Measurements from ENCODE around the gene DMXL1.
A peak's percentile ranks its signal among the peaks of the same experiment; 100 is the strongest.

The DMXL1 gene

DNA sequence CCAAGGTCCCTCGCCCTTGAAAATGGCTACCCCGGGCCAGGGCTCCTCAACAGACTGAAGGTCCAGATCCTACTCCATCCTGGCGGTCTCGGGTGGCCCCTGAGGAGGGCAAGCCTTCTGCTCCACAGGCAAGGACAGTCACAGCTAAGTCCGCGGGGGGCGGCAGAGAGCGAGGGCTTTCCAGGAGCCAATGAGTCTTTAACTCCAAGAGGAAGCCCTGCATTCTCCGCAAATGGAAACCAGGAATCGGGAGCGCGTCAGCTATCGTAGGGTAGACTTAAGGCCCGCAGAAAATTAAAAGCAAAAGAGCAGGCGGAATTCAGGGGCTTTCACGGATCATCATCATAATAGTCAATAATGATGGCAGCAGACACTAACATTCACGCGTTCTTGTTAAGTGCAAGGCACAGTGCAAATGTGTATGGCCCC is 197.1 kb downstream of the DMXL1 start:
- TF ChIP-seq POLR2A (IDR thresholded peaks at IDR 0.05; ENCODE audit: extremely low read depth, insufficient read length): no peak
- TF ChIP-seq MYC (IDR thresholded peaks at IDR 0.05; ENCODE audit: low read depth, low read length): no peak
- TF ChIP-seq, protein P1, sequence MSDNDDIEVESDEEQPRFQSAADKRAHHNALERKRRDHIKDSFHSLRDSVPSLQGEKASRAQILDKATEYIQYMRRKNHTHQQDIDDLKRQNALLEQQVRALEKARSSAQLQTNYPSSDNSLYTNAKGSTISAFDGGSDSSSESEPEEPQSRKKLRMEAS (IDR thresholded peaks at IDR 0.05; ENCODE audit: low read depth, low read length): 0 out of 2 replicates have a peak, but pooled peaks have one; percentile 2
- TF ChIP-seq, protein P2, sequence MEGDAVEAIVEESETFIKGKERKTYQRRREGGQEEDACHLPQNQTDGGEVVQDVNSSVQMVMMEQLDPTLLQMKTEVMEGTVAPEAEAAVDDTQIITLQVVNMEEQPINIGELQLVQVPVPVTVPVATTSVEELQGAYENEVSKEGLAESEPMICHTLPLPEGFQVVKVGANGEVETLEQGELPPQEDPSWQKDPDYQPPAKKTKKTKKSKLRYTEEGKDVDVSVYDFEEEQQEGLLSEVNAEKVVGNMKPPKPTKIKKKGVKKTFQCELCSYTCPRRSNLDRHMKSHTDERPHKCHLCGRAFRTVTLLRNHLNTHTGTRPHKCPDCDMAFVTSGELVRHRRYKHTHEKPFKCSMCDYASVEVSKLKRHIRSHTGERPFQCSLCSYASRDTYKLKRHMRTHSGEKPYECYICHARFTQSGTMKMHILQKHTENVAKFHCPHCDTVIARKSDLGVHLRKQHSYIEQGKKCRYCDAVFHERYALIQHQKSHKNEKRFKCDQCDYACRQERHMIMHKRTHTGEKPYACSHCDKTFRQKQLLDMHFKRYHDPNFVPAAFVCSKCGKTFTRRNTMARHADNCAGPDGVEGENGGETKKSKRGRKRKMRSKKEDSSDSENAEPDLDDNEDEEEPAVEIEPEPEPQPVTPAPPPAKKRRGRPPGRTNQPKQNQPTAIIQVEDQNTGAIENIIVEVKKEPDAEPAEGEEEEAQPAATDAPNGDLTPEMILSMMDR (IDR thresholded peaks at IDR 0.05; ENCODE audit: low read depth, low read length): peak; percentile 40
- peak overlapping the region; percentile 79 for H3K4me3 ChIP-seq (ENCODE audit: low read depth, low read length)
- DNase-seq (ENCODE audit: low read depth): peak; percentile 94

DNA sequence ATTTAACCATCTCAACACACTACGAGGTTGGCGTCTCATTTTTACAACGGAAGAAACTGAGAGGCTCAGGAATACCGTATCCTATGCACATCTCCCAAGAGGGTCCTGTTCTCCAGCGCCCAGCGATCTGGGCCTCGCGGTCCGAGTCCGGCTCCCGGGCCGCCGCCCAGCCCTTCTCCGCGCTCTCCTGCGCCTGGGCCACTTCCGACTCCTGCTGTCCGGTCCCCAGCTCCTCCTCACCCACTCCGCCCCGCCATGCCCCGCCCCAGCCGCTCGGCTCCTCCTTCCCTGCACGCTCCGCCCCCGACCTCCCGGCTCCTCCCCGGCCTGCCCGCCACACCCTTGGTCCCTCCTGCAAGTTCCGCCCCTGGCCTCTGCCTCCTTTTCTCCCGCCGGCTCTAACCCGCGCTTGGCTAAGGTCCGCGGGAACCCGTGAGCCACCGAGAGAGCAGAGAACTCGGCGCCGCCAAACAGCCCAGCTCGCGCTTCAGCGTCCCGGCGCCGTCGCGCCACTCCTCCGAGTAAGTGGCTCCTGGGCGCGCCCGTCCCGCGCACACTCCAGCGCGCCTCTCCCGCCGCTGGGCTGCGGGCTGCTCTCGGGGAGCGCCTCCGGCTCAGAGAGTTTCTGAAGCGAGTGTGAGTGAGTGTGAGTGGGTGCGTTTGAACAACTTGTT is 197.6 kb downstream of the DMXL1 start:
- TF ChIP-seq MYC (IDR thresholded peaks at IDR 0.05; ENCODE audit: low read depth, low read length) (peak; percentile 56; the same call in 1 of the 2 replicates), POLR2A (IDR thresholded peaks at IDR 0.05; ENCODE audit: extremely low read depth, insufficient read length) (peak; percentile 89)
- TF ChIP-seq, protein P1 (IDR thresholded peaks at IDR 0.05; ENCODE audit: low read depth, low read length): no peak
- TF ChIP-seq, protein P2 (IDR thresholded peaks at IDR 0.05; ENCODE audit: low read depth, low read length): no peak
- peak; percentile 97 for DNase-seq (ENCODE audit: low read depth)
- peak overlapping the region; percentile 99 for H3K4me3 ChIP-seq (ENCODE audit: low read depth, low read length)

DNA sequence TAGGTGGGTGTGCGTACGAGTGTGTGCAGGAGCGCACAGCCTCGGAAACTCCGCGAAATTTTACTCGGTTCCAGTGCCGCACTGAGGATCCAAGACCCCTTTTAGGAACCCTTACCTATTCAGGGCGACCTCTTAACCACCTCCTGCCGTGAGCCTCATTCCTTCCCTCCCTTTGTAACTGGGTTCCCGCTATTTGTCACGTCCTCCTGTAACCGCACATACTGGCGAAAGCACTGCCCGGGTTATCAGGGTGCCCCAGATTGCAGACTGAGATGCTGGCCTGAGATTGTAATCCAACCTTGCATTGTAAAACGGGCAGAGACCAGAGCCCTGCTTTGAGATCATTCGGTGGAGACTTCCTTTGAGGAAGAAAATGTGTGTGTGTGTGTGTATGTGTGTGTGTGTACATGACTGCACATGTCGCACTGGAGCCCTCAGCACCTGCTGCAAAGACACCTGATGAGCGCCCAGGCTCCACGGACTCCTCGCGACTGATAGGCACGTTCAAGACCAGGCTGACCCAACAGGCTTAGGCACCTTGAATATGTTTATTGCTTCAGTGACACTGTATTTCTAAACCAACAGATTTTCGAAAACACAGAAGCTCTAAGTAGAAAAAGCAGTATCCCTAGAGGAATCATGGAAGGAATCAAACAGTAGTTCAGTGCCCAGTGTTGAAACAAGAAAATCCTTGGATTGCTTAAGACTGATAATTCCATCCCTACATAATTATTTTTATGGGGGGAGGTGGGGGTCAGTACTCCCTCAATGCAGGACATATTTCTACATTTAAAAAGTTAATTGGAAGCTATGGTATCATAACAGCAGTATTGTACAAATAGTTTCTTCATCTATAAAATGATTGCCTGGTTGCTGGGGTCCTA is 198.4 kb downstream of the DMXL1 start:
- DNase-seq (ENCODE audit: low read depth): peak; percentile 68
- peak overlapping the region; percentile 99 for H3K4me3 ChIP-seq (ENCODE audit: low read depth, low read length)
- TF ChIP-seq, protein P2 (IDR thresholded peaks at IDR 0.05; ENCODE audit: low read depth, low read length): no peak
- TF ChIP-seq, protein P1 (IDR thresholded peaks at IDR 0.05; ENCODE audit: low read depth, low read length): peak; percentile 51
- TF ChIP-seq POLR2A (IDR thresholded peaks at IDR 0.05; ENCODE audit: extremely low read depth, insufficient read length): peak; percentile 20

DNA sequence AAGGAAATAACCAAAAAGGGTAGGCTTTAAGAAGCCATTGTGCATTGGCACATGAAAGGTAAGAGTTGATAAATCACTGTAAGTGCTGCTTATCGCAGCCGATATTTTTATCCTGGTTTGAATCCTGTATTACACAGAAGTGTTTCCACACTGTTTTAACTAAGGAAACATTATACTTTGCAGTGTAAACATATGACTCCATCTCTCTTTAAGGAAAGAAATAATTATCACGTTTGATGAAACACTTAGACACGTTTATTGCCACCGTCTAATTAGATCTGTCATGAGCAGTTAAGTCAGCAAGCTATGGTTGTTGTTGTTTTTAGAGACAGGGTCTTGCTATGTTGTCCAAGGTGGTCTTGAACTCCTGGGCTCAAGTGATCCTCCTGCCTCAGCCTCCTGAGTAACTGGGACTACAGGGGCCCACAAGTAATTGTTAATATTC is 199.3 kb downstream of the DMXL1 start:
- TF ChIP-seq POLR2A (IDR thresholded peaks at IDR 0.05; ENCODE audit: extremely low read depth, insufficient read length) (peak; percentile 9), MYC (IDR thresholded peaks at IDR 0.05; ENCODE audit: low read depth, low read length) (no peak)
- peak overlapping the region; percentile 99 for H3K4me3 ChIP-seq (ENCODE audit: low read depth, low read length)
- DNase-seq (ENCODE audit: low read depth): peak; percentile 26

DNA sequence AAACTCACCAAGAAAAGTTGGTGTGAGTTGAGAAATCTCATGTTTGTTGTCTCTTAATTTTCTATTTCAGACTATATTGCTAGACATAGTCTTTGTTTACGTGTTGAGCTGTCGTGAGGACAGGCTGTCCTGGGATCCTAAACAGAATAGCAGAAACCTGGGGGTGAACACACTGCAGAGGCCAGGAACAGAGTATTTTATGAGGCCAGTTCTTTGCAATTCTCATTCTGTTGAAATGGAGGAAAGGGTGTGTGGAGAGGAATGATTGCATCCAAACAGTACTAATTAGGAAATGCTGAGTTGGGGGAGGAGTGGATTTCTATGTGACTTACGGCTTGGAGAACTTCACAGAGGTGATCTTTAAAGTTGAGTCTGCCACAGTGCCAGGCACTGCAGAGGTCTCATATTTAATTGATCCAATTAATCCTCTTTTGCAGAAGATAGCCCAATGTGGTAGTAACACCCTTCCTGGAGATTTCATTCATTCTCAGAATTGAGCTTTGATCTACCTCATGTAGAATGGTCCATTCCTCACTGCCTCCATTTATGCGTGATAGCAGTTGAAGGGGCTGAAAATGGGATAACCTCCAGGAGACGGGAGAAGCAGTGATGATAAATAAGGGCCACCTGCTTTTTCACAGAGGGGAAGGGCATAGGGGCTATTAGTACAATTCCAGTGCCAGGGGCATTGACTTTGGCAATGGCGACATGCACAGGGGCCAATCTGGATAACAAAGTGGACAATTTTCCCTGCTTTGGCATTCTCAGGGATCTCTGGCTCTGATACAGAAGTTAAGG is 200.3 kb downstream of the DMXL1 start:
- H3K4me3 ChIP-seq (ENCODE audit: low read depth, low read length): peak overlapping the region; percentile 99
- peak; percentile 81 for DNase-seq (ENCODE audit: low read depth)

More for the DNA sequence above, 200.3 kb downstream of the DMXL1 start:
- TF ChIP-seq MYC (IDR thresholded peaks at IDR 0.05; ENCODE audit: low read depth, low read length) (0 out of 2 replicates have a peak, but pooled peaks have one; percentile 23), POLR2A (IDR thresholded peaks at IDR 0.05; ENCODE audit: extremely low read depth, insufficient read length) (peak; percentile 19)
- TF ChIP-seq, protein P1 (IDR thresholded peaks at IDR 0.05; ENCODE audit: low read depth, low read length): no peak

Measured in NB4 (cell line).